ENCODE data around the gene DSCAML1.

The DSCAML1 gene

DNA sequence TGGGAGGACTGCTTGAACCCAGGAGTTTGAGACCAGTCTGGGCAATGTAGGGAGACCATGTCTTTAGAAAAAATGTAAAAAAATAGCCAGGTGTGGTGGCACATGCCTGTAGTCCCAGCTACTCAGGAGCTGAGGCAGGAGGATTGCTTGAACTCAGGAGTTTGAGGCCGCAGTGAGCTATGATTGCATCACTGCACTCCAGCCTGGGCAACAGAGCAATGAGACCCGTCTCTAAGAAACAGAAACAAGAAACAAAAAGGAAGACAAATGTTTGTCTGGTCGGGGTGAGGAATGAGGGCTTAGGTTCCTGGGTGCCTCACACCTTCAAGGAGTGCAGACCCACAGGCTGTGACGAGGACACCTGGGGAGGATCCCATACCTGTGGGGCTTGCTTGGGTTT lies 277.4 kb downstream of the DSCAML1 start:
- no peak for DNase-seq (ENCODE audit: low spot score)
- no peak for TF ChIP-seq CTCF (IDR thresholded peaks at IDR 0.05; ENCODE audit: extremely low read depth, insufficient read depth, missing control alignments)
- in situ Hi-C loops (cut with MboI; ENCODE audit: low pct_unique_long_range_greater_than_20kb, low sequenced_read_pairs, unreplicated experiment): no loop called here

DNA sequence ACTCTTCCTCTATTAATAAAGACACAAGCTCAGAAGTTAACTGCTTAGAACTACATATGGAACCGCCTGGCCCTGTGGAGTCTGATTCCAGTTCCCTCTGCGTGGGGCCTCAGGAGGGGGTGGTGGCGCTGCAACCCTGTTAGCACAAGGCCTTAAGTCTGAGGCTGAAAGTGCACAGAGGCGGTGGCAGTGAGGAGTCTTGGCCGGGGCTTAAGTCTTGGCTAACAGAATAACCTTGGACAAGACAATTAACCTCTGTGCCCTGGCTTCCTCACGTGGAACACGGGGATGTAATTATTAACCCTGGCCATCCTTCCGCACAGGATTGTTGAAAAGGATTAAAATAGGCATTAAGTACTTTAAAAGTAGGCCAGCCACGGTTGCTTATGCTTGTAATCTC lies 277.8 kb downstream of the DSCAML1 start:
- TF ChIP-seq CTCF (IDR thresholded peaks at IDR 0.05; ENCODE audit: extremely low read depth, insufficient read depth, missing control alignments): no peak
- DNase-seq (ENCODE audit: low spot score): no peak
- in situ Hi-C loops (cut with MboI; ENCODE audit: low pct_unique_long_range_greater_than_20kb, low sequenced_read_pairs, unreplicated experiment): no loop called here

GRCh38 chr11:117518455-117518854 lies 278.6 kb downstream of the DSCAML1 start:
- in situ Hi-C loops (cut with MboI; ENCODE audit: low pct_unique_long_range_greater_than_20kb, low sequenced_read_pairs, unreplicated experiment): no loop called here
- no peak for DNase-seq (ENCODE audit: low spot score)
- no peak for TF ChIP-seq CTCF (IDR thresholded peaks at IDR 0.05; ENCODE audit: extremely low read depth, insufficient read depth, missing control alignments)

- in situ Hi-C loops (cut with MboI; ENCODE audit: low pct_unique_long_range_greater_than_20kb, low sequenced_read_pairs, unreplicated experiment): no loop called here
- no peak for DNase-seq (ENCODE audit: low spot score)
- TF ChIP-seq CTCF (IDR thresholded peaks at IDR 0.05; ENCODE audit: extremely low read depth, insufficient read depth, missing control alignments): no peak
Observed at GRCh38 chr11:117517097-117517496, 279.9 kb downstream of the DSCAML1 start.

- in situ Hi-C loops (cut with MboI; ENCODE audit: low pct_unique_long_range_greater_than_20kb, low sequenced_read_pairs, unreplicated experiment): no loop called here
- TF ChIP-seq CTCF (IDR thresholded peaks at IDR 0.05; ENCODE audit: extremely low read depth, insufficient read depth, missing control alignments): no peak
Observed at GRCh38 chr11:117515892-117516787, 280.9 kb downstream of the DSCAML1 start.

DNA sequence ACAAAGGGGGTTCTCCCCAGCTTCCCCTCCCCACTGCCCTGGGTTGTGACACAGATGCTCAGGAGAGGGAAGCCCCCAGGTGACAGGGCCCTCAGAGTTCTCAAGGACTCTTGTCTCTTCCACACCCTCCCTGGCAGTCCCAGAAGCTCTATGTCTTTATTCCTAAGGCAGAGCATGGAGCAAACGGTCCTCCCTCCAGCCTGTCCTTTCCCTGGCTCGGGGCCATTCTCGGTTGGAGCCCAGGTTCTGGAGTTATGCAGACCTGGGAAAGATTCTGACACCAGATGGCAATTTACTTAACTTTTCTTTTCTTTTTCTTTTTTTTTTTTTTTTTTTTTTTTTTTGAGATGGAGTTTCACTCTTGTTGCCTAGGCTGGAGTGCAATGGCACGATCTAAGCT lies 282.8 kb downstream of the DSCAML1 start:
- no peak for TF ChIP-seq CTCF (IDR thresholded peaks at IDR 0.05; ENCODE audit: extremely low read depth, insufficient read depth, missing control alignments)
- in situ Hi-C loops (cut with MboI; ENCODE audit: low pct_unique_long_range_greater_than_20kb, low sequenced_read_pairs, unreplicated experiment): no loop called here
- no peak for DNase-seq (ENCODE audit: low spot score)

More at GRCh38 chr11:117515892-117516787, 280.9 kb downstream of the DSCAML1 start:
- DNase-seq (ENCODE audit: low spot score): no peak
